ENCODE measurements around the gene AHCTF1. TPM values are rescaled to one million over a fixed set of nuclear protein-coding genes. Genes with fewer than 3 reads are reported as not detected.
"Not testable (repeated sequence)": the region's sequence is repeated elsewhere in the genome, so short reads cannot be mapped to it uniquely, and the experiment has no call there.

AHCTF1 gene
- total and polyA plus RNA-seq, 12 donors, result 10.0 to 42.6 (median 27.9) TPM

- DNase-seq, result no peak
- WGBS, 4 donors, result 81 to 90% (median 86%) methylated on average over 4 of the region's 4 CpGs
Observed at GRCh38 chr1:246828818-246829217, 102.9 kb downstream of the AHCTF1 start.

GRCh38 chr1:246827396-246827795 is 104.4 kb downstream of the AHCTF1 start:
- WGBS, 4 donors, result 79 to 85% (median 82%) methylated on average over 5 of the region's 5 CpGs
- intact Hi-C loops (cut with DNase I), result no loop called here
- H3K4me1 ChIP-seq (replicated peaks in 1 of 2), result no peaks in the 10 kb centered on the region
- no peaks in the 10 kb centered on the region for H3K36me3 ChIP-seq (replicated peaks in 1 of 2)
- no peaks in the 10 kb centered on the region for H3K9me3 ChIP-seq (replicated peaks in 1 of 3)
- TF ChIP-seq POLR2A (IDR thresholded peaks at IDR 0.05), result no peak
- TF ChIP-seq CTCF (IDR thresholded peaks at IDR 0.05), result no peak
- no peaks in the 10 kb centered on the region for H3K27me3 ChIP-seq
- no peak for DNase-seq
- H3K27ac ChIP-seq, result no peak overlapping the region
- H3K4me3 ChIP-seq, result no peak overlapping the region

More at GRCh38 chr1:246828818-246829217, 102.9 kb downstream of the AHCTF1 start:
- no peaks in the 10 kb centered on the region for H3K9me3 ChIP-seq (replicated peaks in 1 of 3)
- H3K36me3 ChIP-seq (replicated peaks in 1 of 2), result no peaks in the 10 kb centered on the region
- H3K27ac ChIP-seq, result no peak overlapping the region
- TF ChIP-seq POLR2A (IDR thresholded peaks at IDR 0.05), result no peak
- TF ChIP-seq CTCF (IDR thresholded peaks at IDR 0.05), result no peak
- no peaks in the 10 kb centered on the region for H3K4me1 ChIP-seq (replicated peaks in 1 of 2)
- no peak overlapping the region for H3K4me3 ChIP-seq
- H3K27me3 ChIP-seq, result no peaks in the 10 kb centered on the region
- intact Hi-C loops (cut with DNase I), result no loop called here

DNA sequence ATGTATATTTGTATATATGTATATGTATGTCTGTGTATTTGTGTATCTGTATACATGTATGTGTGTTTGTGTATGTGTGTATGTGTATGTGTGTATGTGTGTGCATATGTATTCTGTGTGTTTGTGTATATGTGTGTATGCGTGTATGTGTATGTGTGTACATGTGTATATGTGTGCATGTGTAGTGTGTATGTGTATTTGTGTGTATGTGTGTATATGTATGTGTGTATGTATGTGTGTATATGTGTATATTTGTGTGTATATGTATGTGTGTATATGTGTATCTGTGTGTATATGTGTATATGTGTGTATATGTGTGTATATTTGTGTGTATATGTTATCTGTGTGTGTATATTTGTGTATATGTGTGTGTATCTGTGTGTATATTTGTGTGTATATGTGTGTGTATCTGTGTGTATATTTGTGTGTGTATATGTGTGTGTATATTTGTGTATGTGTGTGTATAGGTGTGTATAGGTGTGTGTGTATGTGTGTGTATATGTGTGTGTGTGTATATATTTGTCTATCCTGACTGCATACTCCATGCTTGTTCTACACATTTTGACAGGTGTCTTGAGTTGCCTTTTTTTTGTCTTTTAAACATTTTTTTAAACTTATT is 106.1 kb downstream of the AHCTF1 start:
- 48 to 100% (median 56%) methylated on average over 1 of the region's 1 CpG for WGBS, 4 donors
- intact Hi-C loops (cut with DNase I), result no loop called here

GRCh38 chr1:246824541-246824940 is 107.2 kb downstream of the AHCTF1 start:
- Histone ChIP-seq H3K27me3 (no peaks in the 10 kb centered on the region), H3K4me3 (no peak overlapping the region), H3K36me3 (replicated peaks in 1 of 2) (no peaks in the 10 kb centered on the region), H3K27ac (no peak overlapping the region), H3K9me3 (replicated peaks in 1 of 3) (no peaks in the 10 kb centered on the region), H3K4me1 (replicated peaks in 1 of 2) (no peaks in the 10 kb centered on the region)
- DNase-seq, result no peak
- intact Hi-C loops (cut with DNase I), result no loop called here
- WGBS, 4 donors, result 75 to 86% (median 79%) methylated on average over 2 of the region's 2 CpGs
- TF ChIP-seq POLR2A (IDR thresholded peaks at IDR 0.05) (no peak), CTCF (IDR thresholded peaks at IDR 0.05) (no peak)

More for the DNA sequence above, 106.1 kb downstream of the AHCTF1 start:
- no peak overlapping the region for H3K4me3 ChIP-seq
- no peaks in the 10 kb centered on the region for H3K36me3 ChIP-seq (replicated peaks in 1 of 2)
- no peaks in the 10 kb centered on the region for H3K4me1 ChIP-seq (replicated peaks in 1 of 2)
- H3K27ac ChIP-seq, result no peak overlapping the region
- H3K27me3 ChIP-seq, result no peaks in the 10 kb centered on the region
- no peak for DNase-seq
- no peaks in the 10 kb centered on the region for H3K9me3 ChIP-seq (replicated peaks in 1 of 3)
- TF ChIP-seq POLR2A (IDR thresholded peaks at IDR 0.05), result no peak

DNA sequence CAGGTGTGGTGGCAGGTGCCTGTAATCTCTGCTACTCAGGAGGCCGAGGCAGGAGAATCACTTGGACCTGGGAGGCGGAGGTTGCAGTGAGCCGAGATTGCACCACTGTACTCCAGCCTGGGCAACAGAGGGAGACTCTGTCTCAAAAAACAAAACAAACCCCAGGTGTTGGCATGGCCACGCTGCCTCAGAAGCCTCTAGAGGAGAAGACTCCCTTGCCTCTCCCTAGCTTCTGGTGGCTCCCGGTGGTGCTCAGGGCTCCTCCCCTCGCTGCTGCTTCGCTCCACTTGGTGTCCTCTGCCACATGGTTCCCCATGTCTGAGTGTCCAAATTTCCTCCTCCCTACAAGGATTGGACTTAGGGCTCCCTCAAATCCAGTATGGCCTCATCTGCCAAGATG is 109.6 kb downstream of the AHCTF1 start:
- H3K4me1 ChIP-seq (replicated peaks in 1 of 2); H3K27ac ChIP-seq; H3K36me3 ChIP-seq (replicated peaks in 1 of 2); DNase-seq; H3K9me3 ChIP-seq (replicated peaks in 1 of 3); intact Hi-C loops (cut with DNase I); H3K4me3 ChIP-seq; H3K27me3 ChIP-seq: not testable (repeated sequence)
- WGBS, 4 donors, result 91 to 95% (median 93%) methylated on average over 5 to 7 of the region's 7 CpGs

All from adrenal gland (tissue), 12 donors.